HG03196 (cell line): ENCODE data around the gene CSNK1G1.
"Not testable (repeated sequence)": the region's sequence is repeated elsewhere in the genome, so short reads cannot be mapped to it uniquely, and the experiment has no call there.

ENCODE experiments used
- ATAC-seq: cut with Tn5 transposase; IDR thresholded peaks from one replicate; pipeline ENCODE4 v1.9.1; 2021; ENCODE audit not compliant: unreplicated experiment

Gene CSNK1G1

DNA sequence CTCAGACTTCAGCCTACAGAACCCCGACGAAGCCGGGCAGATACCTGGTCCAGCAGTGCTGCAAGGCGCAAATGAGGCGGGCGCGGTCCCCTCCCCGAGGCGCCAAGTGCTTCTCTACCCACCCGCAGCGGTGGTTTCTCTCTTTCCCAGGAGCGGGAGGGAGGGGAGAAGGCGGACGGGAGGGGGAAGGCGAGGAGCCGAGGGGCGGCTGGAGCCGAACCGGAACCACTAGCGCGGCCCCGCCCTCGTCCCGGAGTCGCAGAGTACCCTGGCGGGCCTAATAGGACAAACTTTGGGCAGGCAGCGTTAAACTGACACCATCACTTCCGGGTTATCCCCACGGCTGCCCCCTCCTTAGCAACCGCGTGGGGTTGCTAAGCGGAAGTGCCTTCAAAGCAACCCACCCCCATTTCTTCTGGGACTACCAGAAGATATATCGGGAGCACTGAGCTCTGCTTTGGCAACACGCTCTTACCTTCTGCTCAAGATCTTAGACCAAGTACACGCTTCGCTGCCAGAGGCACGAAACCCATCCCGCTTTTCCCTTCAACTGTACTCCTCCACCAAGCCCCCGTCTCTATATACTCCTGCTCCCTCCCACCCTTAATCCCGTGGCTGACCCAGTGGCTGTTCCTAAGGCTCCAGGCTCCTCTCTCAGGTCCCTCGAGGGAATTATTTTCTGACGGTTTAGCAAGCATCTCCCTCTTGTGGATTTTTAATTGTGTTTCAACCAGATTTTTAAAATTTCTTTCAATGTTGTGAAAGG is at the start of gene CSNK1G1:
CSNK1G1 (minus strand) TSS at position 230 of the 766 bp plus-strand sequence. CDS start 55,674 bp downstream, outside the sequence.
- ATAC-seq: peak; percentile 90

DNA sequence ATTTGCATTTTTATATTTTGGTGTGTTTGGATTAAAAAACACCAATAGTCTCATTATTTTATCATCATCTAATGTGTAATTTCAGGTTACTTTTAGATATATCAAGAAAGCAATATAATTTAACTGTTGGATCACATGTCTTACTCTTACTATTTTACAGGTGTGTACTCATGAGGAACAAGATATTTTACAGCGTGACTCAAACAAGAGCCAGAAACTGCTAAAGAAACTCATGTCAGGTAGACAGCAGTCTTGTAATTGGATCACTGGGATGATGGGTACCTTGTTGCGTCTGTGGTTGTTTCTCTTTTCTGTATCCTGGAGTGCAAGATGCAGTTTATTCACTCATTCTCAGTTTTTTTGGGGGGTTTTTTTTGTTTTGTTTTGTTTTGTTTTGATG is 44.6 kb upstream of the CSNK1G1 start:
- no peak for ATAC-seq

DNA sequence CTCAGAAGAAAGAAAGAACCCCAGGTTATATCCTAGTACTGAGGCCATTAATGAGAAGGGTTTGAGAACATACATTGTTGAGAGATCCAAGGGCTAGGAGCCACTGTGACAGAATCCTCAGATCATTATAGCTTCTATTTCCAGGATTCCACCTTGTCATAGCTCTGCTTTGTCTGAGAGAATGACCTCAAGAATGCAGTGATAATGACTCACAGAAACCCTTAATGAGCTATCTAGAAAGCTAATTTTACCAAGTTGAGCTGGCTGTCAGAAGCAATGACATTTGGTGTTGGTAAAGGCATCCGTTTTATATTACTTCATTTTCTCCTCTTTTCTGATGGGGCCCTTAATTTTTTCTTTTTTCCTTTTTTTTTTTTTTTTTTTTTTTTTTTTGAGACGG is 42.6 kb upstream of the CSNK1G1 start:
- no peak for ATAC-seq

DNA sequence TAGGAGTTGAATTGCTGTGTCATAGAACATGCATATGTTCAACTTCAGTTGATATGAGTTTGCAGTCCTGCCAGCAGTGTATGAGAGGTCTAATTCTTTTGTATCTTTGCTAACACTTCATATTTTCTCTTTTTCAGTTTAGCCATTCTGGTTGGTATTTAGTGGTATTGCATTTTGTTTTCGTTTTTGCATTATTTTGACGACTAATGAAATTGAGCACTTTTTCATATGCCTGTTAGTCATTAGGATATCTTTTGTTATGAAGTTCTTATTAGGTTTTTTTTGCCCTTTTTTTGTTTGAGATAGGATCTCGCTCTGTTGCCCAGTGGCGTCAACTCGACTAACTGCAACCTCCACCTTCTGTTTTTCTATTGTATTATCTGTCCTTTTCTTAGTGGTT is 40.8 kb upstream of the CSNK1G1 start:
- ATAC-seq: no peak

DNA sequence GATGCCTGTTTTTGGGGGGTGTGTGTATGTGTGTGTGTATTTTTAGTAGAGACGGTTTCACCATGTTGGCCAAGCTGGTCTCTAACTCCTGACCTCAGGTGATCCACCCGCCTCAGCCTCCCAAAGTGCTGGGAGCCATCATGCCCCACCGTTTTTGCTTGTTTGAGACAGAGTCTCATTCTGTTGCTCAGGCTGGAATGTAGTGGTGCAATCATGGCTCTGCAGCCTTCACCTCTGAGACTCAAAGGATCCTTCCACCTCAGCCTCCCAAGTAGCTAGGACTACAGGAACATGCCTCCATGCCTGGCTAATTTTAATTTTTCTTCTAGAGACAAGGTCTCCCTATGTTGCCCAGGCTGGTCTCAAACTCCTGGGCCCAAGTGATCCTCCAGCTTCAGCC is 36.5 kb upstream of the CSNK1G1 start:
- not testable (repeated sequence) for ATAC-seq

DNA sequence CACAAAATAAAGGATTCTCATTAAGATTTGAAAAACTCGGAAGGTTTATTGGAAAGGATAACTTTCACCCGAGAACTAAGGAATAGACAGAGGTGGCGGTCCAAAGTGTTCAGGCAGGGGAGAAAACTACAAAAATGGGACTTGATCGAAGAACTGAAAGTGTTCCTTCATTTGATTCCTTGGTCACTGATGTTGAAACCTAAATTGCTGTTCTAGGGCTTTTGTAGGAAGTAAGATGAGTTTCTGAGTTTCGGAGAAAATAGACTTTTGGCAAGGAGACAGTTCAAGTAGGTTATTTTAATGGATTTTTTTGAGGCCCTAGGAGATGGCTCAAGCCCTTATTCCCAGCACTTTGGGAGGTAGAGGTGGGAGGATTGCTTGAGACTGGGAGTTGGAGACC is 33.1 kb upstream of the CSNK1G1 start:
- no peak for ATAC-seq

DNA sequence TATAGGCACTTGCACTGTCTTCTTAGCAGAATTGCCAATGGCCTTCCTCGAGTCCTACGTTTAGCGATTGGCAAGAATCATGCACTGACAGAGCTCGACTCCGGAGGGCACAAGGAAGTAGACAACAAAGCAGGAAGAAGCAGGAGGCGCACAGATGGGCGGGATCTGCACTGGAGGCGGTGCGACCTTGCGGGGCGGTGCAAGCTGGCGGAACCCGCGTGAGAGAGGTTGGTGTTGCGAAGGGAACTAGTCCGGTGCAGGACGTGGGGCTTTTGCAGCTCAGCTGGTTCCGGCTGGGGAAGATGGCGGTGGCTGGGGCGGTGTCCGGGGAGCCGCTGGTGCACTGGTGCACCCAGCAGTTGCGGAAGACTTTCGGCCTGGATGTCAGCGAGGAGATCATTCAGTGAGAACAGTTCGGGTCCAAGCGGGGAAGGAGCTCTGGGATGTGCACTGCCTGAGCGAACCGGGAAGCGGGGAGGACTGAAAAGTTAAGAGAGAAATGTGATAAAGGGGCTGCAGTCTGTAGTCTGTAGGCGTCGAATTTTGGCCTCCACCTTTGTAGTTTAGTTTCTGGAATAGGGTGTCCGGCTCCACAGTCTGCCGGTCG is 31.7 kb upstream of the CSNK1G1 start, which contains the start of gene TRIP4:
TRIP4 (plus strand) TSS at position 275 of the 607 bp plus-strand sequence; CDS start at position 303, 28 bp downstream.
- peak; percentile 98 for ATAC-seq

DNA sequence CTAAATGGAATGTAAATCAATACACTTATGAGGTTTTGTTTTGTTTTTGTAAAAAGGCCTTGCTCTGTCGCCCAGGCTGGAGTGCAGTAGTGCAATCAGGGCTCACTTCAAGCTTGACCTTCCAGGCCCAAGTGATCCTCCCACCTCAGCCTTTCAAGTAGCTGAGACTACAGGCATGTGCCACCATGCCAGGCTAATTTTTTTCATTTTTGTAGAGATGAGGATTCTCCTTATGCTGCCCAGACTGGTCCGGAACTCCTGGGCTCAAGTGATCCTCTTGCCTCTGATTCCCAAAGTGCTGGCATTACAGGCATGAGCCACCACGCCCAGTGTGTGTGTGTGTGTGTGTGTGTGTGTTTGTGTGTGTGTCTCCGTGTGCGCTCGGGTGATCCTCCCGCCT is 30.3 kb upstream of the CSNK1G1 start:
- no peak for ATAC-seq

DNA sequence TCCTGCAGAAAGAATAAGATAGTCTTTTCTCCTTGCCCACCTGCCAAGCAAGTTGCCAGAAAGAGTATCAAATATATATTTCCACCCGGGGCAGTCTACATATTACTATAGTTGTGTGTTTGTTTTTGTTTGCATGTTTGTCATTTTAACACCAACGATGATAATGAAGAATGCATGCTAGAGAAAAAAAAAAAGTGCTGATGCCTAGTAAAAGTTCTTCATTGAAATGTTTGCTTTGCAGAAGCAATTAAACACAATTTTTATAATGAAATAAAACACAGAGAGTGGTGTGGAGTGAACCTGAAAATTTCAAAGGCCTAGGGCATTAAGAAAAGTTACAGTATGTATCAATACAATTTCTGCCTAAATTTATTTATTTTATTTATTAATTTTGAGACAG is 27.8 kb upstream of the CSNK1G1 start:
- ATAC-seq: no peak

DNA sequence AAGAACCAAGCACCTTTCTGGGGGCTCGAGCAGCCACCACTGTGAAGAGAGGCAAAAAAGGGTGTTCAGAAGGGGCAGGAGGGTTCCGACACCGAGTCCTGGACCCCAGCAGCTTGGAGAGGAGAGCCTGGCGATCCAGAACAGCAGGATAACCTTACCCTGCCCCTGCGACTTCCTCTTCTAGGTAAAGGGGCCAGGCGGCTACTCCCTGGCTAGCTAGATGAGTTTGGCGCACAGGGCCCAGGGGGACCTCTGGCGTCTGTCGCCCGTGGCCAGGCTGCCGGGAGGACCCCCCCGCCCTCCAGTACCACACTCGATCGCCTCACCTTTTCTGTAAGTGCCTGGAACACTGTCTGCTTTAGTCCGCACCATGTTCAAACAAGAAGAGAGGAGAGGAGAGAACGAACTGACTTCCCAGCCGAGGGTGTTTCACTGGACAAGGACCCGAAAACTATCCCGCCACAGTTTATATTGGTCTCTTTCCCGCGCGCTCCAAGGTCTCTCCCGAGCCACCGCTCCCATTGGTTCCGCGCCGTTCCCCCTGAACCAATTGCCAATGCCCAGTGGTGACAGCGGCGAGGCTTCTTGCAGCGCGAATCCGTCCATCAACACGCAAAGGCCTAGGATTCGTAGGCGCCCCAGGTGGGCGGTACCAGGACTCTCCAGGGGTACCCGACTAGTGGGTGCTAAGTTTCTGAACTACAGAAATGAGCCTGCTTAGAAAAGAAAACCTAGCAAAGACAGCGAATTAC is 25.2 kb upstream of the CSNK1G1 start, which contains the start of gene PCLAF:
PCLAF (minus strand) TSS at position 442 of the 752 bp plus-strand sequence; CDS start at position 372, 70 bp downstream.
- ATAC-seq: peak; percentile 90

DNA sequence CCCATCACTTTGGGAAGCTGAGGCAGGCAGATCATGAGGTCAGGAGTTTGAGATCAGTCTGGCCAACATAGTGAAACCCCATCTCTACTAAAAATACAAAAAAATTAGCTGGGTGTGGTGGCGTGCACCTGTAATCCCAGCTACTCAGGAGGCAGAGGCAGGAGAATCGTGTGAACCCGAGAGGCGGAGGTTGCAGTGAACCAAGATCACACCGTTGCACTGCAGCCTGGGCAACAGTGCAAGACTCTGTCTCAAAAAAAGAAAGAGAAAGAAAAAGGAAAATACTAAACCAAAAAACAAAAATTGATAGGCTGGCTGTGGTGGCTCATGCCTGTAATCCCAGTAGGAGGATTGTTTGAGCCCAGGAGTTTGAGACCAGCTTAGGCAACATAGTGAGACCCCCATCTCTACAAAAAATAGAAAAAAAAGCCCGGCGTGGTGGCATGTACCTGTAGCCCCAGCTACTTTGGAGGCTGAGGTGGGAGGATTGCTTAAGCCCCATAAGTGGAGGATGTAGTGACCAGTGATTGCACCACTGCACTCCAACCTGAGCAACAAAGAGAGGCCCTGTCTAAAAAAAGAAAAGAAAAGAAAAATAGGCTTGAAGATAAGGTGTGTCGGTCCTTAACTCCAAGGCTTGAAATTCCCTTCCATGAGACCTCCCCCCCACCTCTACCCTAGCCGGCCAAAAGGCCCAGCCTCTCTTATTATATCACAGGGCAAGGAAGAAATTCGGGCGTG is 24.3 kb upstream of the CSNK1G1 start:
- not testable (repeated sequence) for ATAC-seq

DNA sequence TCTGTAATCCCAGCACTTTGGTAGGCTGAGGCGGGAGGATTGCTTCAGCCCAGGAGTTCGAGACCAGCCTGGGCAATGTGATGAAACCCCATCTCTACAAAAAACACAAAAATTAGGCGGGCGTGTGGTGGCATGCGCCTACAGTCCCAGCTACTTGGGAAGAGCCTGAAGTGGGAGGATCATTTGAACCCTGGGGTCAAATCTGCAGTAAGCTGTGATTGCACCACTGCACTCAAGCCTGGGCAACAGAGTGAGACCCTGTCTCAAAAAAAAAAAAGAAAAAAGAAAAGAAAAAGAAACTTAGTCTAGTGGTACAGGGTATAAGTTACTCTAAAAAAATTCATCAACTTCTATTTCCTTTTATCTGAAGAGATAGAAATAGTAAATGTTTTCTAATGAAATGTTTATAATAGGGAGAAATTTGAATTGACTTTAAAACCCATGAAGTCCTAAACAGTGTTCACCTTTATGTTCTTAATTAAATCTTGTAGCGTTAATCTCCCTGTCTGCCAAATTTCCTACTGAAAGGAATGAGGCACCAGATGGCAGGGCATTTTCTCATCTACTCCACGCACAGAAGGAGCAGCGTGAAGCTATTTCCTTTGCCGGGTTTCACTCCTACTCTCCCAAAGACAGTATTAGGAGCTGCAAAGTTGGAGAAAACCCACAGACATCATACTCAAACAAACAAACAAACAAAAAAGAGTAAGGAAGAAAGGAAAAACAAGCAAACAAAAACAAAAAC is 23.4 kb upstream of the CSNK1G1 start:
- ATAC-seq: no peak

DNA sequence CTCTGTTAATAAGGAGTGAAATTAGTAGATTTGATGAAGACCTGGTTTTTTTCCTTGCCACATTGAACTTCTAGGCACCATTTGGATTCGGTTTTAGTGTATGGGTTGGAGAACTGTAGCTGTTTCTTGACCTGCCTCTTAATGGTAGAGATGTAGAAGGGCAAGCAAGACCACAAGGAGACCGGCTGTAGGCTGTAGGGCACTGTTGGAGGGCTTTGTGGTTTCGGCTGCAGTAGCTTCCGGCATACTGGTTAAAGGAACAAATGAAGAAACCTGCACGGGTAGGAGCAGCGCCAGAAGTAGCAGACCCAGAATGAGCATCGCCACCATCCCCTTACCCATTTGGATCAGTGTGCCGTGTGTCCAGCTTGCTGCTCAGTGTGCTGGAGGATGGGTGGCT is 17.4 kb upstream of the CSNK1G1 start:
- ATAC-seq: no peak

DNA sequence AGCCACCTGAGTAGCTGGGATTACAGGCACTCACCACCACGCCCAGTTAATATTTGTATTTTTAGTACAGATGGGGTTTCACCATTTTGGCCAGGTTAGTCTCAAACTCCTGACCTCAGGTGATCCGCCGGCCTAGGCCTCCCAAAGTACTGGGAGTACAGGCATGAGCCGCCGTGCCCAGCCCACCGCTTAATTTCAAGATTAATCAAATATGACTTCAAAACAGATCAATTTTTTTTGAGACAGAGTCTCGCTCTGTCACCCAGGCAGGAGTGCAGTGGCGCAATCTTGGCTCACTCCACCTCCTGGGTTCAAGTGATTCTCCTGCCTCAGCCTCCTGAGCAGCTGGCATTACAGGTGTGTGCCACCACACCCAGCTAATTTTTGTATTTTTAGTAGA is 15.4 kb upstream of the CSNK1G1 start:
- ATAC-seq: not testable (repeated sequence)

DNA sequence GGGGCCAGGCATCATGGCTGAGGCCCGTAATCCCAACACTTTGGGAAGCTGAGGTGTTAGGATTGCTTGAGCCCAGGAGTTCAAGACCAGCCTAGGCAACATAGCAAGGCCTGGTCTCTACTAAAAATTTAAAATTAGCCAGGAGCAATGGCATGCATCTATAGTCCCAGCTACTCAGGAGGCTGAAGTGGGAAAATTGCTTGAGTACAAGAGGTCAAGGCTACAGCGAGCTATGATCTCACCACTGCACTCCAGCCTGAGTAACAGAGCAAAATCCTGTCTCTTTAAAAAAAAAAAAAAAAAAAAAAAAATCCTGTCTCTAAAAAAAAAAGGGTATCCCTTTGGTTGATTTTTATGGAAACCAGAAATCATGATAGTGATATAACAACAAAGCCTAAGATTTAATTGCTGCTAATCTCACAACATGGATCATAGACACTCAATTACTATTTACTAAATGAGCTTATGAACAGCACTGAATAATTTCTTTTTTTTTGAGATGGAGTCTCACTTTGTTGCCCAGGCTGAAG is 13.2 kb upstream of the CSNK1G1 start:
- ATAC-seq: no peak

DNA sequence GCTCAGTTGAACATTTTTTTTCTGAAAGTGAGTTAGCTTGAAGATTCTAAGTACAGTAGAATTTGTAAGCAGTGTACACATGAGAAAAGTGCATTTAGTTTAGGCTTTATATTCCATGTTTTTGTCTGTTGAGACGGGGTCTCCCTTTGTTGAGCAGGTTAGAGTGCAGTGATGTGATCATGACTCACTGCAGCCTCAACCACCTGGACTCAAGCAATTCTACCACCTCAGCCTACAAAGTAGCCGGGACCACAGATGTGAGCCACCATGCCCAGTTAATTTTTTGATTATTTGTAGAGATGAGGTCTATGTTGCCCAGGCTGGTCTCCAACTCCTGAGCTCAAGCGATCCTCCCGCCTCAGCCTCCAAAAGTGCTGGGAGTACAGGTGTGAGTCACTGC is 5.3 kb upstream of the CSNK1G1 start:
- ATAC-seq: no peak

DNA sequence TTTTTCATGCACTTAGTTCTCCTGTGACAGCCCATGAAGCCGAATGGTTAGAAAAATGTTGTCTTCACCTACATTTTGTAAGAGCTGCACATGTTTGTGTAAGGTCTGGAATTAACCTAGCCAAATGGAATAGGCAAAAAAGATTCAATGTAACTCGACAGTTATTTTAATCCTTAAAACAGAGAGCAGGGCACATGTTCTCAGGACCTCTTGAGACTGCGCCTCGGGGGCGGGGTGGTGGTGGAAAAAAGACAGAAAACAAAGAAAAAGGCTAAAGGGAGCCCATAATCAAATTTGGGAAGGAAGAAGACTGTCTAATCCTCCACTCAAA is 702 bp upstream of the CSNK1G1 start:
- ATAC-seq: no peak

DNA sequence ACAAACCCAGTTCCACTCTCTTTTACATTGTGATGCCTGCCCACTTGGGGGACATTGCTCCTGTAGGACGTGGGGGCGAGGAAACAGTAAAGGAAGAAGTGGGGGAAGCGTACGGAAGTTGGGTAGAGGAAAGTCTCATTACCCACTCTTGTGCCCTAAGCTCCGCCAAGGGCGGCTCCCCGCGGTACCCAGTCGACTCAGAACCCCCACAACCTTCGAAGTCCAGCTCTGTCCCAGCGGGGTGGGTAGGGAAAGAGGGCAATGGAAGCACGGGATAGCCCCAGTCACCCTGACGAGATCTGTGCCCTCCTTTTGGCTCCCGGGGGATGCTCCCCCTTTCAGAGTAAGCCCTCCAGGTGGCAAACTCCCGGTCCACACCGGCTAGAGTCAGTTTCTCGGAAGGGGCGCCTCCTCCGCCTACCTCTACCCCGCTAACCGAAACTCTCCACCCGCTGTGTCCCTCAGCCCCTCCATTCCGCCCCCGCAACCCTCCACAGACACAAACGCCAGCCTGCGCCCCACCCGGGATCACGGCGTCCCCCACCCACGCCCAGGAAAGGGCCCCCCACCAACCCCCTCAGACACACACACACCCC is 527 bp downstream of the CSNK1G1 start:
- ATAC-seq: peak; percentile 30

DNA sequence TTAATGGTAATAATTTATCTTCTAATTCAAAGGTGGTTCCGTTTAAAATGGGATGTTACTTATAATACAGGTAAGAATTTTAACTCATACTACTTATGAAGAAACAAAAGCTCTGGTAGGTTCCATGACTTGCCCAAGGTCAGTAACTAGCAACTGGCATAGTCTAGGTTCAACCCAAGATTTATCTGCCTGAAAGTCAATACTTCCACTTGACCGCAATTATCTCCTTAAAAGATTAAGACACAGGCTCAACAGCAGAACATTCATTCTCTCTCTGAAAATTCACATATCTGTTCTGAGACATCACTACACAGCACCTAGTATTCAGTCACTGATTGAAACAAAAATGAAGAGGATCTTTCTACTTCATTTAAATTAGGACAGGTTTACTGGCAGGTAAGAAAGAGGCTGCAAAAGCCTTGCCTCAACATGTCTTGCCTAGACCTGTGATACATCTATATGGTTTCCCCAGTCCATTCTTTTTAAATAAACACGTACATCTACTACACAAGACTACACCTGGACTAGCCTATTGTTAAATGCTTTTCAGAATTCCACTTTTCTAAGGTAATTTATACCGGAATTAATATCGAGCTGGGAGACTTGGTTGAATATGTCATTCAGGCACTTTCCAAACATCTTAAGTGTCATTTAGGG is 1.2 kb downstream of the CSNK1G1 start:
- no peak for ATAC-seq
